ENCODE results near the gene LAMC3.

The LAMC3 gene

DNA sequence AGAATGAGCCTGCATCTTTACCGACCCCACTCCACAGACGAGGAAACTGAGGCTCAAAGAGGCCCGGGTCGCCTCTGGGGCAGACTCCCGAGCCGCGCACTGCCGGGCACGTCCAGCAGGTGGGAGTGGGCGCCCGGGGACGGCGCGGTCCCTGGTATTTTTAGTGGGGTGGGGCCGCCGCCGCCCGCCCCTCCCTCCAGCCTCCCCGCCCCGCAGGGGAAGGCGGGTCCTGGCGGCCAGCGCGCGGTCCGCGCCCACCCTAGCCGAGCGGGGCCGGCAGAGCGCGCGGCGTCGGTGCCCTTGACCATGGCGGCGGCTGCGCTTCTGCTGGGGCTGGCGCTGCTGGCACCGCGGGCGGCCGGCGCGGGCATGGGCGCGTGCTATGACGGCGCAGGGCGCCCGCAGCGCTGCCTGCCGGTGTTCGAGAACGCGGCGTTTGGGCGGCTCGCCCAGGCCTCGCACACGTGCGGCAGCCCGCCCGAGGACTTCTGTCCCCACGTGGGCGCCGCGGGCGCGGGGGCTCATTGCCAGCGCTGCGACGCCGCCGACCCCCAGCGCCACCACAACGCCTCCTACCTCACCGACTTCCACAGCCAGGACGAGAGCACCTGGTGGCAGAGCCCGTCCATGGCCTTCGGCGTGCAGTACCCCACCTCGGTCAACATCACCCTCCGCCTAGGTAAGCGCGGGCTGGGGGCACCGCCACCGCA, at the start of gene LAMC3:
Gene LAMC3 (plus strand): TSS at position 266 of the 710 bp plus-strand sequence. CDS start 41 bp downstream, at position 307.
- DNase-seq = no peak

DNA sequence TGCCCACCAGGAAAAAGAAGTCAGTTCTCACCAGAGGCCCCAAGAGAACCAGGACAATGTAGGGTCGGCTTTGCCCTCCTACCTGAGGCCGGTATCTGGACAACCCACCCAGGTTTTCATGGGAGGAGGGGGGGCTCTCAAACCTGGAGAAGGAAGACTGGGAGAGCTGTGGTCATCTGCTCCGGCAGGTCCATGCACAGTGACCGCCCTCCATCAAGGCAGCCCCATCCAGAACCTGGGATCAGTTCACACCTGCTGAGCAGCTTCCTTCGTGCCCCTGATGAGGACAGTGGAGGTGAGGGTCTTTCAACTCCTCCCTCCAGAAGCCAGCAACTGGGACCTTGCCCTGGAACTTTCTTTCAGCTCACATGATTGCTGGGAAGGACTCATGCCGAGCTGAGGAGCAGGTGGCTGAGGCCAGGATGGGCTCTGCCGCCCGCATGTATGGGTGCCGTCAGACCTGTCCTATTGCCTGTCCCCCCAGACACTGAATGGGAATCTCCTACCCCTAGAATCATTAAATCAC, 49.1 kb upstream of the LAMC3 start:
- DNase-seq = no peak

DNA sequence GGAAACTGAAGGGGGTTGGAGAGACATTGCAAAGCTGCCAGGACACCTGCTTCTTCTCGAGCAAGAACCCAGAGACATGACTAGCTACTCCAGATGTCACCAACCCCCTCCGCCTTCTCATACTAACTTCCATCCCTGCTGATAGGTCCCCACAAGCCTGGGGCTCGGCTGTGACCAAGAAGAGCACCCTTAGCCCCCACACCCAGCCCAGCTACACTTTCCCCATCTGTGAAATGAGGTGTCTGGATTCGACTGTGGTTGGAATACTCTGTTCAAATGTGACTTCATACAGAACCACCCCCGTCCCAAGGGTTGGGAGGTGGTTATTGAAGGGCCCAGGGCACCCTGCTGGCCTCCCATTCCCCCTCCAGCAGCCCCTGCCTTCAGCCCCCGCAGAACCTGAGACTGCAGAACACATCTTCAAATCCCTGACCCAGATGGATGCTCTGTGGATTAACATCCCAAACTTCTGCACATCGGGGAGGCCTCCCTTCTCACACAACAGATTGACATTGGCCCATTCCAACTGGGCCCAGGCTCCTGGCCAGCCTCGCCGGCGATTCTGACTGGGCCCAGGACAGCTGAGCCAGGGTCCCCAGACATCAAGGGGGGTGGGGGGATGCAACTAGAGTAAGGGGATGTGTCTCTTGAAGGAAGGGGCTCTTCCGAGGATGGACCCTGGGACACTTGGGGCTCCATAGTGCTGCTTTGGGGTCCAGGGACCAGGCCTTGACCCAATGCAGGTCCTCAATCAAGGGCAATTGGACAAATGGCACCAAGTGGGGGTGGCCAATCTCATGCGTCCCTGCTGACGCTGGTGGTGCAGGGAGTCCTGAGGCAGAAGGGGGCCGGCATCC, 48.2 kb upstream of the LAMC3 start:
- no peak for DNase-seq

DNA sequence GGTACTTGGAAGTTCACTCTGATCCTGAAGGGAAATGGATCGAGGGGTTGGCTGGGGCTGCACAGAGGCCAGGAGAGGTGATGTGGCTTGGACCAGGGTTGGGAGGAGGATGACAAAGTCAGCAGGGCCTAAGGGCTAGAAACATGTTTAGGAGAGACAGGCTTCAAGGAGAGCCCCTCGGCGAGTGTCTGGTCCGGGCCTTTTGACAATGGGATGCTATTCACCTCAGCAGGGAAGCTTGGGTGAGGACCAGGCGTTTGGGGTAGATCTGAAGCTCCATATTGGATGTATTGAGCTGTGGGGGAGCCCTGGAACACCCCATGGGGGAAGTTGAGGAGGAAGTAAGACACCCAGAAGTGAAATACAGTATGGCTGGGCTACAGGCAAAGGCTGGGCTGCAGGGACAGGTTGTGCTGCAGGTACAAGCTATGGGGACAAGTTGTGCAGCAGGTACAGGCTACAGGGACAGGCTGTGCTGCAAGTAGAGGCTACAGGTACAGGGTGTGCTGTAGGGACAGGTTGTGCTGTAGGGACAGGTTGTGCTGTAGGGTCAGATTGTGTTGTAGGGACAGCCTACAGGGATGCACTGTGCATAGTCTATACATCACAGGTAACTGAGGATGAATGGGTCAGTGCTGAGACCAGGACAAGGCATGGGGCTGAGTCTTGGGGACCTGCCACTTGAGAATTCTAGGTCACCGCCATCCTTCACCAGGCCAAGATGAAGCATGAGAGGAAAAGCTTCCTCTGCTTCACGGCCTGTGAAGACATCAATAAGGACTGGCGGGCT, 47.3 kb upstream of the LAMC3 start:
- no peak for DNase-seq

DNA sequence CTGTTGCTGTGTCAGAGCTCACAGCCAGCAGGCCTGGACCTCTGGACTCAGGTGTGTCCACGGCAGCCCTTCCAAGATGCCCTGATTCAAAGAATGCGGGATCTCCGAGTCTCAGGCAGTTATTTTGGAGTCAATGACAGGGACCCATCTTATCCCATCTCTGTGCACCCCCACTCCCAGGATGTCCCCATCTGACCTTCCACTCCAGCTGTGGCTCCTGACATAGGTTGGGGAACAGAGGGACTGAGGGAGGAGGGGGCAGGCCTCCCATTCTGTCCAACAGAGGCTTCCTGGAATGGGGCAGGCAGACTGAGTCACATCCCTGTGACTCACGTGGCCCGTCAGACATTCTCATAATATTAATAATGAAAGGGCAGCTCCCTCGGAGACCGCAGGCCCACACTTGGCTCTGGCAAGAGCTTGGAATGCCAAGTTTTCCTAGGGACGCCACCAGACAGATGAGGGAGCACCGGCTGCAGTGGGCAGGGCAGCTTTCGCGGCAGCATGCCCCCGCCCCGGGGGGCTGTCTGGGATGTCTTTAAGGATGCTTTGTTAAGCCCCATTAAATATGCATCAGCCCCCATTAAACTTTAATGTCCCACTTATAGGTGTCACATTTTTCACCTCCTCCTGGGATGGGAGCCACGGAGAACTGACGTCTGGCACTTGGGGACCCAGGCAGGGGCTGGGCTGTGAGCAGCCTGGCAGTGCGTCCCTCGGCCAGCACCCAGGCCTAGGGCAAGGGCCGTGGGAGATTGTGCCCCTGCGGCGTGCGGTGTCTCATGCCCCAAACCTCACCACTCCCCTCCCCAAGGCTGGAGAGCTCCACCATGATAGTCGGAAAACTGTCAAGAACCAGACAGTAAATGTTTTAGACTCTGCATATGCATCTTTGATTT, 46.3 kb upstream of the LAMC3 start:
- peak; percentile 97 for DNase-seq

DNA sequence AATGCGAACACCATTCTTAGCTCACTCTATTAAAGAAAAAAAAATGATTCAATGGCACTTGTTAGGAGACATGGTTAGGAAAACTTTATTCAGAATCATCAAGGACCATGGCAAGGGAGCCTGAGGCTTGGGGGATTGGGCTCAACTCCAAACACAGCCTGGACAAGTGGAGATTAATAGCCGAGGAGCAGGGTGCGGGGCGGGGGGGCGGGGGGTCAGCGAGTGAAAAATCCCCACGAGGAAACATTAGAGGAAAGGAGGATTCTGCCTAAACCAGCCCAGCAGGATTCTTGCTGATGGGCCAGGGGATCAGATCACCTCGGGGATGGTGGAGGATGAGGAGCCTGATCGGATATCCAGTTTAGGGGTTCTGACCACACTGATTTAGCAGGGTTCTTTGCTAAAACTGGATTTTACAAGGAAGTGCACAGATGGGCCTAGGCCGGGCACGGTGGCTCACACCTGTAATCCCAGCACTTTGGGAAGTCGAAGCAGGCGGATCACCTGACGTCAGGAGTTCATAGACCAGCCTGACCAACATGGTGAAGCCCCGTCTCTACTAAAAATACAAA, 45.6 kb upstream of the LAMC3 start:
- DNase-seq = no peak

DNA sequence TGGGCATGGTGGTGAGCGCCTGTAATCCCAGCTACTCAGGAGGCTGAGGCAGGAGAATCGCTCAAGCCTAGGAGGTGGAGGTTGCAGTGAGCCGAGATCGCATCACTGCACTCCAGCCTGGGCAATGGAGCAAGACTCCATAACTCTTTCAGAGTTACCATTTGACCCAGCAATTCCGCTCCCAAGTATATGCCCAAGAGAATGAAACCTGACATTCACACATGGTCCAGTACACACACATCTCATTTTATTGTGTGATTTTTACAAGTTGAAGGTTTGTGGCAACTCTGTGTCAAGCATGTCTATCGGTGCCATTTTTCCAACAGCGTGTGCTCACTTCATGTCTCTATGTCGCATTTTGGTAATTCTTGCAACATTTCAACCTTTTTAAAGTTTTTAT, 45.1 kb upstream of the LAMC3 start:
- no peak for DNase-seq

DNA sequence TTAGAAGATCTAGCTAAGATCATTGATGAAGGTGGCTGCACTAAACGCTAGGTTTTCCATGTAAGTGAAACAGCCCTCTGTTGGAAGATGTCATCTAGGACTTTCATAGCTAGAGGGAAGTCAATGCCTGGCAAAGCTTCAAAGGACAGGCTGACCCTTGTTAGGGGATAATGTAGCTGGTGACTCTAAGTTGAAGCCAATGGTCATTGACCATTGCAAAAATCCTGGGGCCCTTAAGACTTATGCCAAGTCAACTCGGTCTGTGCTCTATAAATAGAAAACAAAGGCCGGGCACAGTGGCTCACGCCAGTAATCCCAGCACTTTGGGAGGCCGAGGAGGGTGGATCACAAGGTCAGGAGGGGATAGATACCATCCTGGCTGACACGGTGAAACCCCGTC, 43.3 kb upstream of the LAMC3 start:
- no peak for DNase-seq

DNA sequence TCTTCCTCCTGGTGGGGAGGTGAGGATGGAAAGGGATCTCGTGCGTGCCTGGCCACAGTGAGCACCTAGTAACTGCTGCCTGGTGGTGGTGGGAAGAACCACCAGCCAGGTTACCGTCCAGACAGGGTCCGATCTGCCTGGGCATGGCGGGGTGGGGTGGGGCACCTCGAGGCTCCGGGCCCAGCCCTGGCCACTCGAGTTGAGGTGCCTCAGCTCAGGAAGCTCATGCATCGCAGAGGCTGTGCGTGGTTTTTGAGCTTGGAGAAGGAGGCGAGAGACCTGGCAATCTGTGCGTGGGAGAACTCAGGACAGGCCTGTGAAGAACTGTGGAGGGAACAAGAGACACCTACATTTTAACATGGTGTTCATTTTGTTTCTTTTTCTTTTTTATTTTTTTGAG, 38.9 kb upstream of the LAMC3 start:
- DNase-seq = no peak

DNA sequence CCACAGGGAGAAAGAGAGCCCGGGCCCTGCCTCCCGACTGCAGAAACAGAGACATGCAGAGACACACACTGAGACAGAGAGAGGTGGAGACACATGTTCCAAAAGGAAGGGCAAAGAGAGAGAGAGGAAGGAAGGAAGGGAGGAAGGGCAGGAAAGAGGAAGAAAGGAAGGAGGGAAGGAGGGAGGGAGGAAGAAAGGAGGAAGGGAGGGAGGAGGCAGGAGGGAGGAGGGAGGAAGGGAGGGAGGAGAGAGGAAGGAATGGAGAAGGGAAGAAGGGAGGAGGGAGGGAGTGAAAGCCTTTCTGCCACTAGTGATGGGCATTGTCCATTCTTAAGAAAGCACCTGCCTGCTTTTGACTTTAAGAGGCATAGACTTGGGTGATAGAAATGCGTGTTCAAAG, 38.1 kb upstream of the LAMC3 start:
- no peak for DNase-seq

DNA sequence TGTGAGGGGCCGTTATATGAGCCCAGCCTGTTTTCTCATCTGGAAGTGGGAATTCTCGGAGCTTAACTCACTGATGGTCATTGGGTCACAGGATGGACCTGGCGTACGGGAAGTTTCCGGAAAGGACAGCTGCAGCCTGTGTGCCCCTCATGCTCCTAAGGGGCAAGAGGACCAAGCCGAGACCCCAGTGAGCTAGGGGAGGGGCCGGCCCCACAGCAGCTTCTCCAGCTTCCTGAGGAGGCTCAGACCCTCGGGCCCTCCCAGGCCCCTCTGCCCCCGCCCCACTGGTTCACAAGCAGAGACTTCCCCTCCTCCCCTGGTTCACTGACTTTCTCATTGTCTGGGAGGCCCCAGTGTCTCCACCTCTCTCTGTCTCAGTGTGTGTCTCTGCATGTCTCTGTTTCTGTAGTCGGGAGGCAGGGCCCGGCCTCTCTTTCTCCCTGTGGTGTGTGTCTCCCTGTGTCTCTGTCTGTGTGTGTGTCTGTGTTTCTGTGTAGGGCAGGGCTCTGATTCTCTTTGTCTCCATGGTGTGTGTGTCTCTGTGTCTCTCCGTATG, 37.6 kb upstream of the LAMC3 start:
- no peak for DNase-seq

DNA sequence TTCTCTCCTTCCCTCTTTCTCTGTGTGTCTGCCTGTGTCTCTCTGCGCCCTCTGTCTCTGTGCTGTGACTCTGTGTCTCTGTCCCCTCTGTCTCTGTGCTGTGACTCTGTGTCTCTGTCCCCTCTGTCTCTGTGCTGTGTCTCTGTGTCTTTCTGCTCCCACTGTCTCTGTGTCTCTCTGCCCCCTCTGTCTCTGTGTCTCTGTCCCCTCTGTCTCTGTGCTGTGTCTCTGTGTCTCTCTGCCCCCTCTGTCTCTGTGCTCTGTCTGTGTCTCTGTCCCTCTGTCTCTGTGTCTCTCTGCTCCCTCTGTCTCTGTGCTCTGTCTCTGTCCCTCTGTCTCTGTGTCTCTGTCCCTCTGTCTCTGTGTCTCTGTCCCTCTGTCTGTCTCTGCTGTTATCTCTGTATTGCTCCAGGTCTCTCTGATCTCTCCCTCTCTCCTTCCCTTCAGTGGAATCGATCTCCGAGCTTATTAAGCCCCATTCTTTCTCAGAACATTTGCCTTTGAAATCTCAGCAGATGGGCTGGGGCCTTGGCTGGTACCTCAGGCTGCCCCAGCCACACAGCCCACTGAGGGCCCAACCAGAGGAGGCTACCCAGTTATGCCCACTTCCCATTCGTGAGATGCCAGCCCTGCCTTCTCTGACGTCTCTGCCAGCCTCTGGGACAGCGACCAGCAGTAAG, 36.6 kb upstream of the LAMC3 start:
- DNase-seq = no peak

DNA sequence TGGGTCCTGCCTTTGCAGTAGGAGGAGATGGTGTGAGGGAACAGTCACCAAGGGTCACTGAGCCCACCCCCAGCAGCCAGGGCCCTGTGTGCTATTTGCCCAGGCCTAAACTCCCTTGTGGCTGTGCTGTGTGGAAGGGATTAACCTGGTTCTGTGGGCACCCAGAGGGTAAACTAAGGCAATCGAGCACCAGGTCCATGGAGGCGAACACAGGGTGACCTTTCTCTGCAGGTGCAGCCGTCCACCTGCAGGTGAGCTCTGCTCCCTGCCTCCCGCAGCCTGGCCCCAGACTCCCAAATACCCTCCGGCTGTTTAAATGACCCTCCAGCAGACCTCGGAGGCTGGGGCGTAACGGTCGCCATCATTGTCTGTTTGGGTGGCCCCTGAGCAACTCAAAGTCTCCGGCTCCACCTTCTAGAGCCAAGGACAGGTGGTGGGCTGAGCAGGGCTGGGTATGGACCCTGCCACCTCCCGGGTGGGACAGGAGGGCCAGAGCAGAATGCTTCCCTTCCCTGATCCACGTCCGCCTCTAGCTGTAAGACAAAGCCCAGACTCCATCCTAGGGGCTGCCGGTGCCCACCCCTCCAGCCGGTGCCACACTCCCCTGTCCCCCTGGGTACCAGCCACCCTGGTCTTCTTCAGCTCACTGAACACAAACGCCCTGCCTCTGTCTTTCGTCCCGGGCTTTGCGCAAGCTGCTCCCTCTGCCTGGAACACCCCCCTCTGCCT, 35.9 kb upstream of the LAMC3 start:
- no peak for DNase-seq

DNA sequence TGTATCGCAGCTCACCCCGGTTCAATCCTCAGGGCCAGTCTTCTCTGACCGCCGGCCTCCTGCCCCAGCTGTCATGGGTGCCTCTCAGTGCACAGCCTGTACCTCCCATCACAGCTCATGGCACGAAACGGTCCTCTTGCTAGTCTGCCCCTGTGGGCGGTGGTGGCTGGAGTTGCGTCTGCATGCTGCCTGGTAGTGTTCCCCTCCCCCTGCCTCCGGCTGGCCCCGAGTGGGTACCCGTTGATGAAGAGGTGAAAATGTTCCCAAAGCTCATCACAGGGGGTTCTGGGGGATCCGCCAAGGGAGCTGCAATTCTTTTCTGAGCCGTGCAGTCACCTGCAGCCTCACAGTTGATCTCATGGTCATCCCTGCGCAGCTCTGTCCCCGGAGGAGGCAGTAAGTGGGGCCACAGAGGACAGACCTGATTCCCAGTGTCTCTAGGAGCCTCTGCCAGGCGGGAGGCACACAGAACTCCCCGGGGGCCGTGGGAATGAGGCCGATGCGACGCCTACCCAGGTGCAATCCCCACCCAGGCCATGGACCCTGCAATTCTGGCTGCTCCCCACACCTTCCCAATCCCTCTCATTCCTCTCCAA, 35.2 kb upstream of the LAMC3 start:
- DNase-seq = no peak

DNA sequence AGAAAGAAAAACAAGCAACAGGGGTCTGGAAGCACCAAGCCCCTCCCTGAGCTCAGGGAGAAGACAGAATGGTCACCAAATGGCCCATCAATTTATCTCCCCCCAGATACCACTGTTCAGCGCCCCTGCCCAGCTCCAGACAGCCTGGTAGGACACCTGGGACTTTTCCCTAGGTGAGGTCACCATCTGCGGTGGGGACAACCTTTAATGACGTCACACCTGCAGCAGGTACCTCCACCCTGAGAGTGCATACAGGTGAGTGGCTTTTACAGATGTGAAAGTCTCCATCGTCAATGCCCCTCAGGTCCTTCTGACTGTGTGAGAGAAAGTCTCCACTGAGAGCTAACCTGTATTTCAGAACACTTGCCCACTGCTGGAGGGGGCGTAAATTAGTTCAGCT, 34.3 kb upstream of the LAMC3 start:
- no peak for DNase-seq

DNA sequence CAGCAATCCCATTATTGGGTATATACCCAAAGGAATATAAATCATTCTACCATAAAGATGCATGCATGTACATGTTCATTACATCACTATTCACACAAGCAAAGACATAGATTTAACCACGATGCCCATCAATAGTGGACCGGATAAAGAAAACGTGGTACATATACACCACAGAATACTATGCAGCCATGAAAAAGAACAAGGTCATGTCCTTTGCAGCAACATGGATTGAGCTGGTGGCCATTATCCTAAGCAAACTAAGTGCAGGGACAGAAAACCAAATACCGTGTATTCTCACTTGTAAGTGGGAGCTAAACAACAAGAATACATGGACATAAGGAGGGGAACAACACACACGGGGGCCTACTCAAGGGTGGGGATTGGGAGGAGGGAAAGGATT, 33.8 kb upstream of the LAMC3 start:
- no peak for DNase-seq

DNA sequence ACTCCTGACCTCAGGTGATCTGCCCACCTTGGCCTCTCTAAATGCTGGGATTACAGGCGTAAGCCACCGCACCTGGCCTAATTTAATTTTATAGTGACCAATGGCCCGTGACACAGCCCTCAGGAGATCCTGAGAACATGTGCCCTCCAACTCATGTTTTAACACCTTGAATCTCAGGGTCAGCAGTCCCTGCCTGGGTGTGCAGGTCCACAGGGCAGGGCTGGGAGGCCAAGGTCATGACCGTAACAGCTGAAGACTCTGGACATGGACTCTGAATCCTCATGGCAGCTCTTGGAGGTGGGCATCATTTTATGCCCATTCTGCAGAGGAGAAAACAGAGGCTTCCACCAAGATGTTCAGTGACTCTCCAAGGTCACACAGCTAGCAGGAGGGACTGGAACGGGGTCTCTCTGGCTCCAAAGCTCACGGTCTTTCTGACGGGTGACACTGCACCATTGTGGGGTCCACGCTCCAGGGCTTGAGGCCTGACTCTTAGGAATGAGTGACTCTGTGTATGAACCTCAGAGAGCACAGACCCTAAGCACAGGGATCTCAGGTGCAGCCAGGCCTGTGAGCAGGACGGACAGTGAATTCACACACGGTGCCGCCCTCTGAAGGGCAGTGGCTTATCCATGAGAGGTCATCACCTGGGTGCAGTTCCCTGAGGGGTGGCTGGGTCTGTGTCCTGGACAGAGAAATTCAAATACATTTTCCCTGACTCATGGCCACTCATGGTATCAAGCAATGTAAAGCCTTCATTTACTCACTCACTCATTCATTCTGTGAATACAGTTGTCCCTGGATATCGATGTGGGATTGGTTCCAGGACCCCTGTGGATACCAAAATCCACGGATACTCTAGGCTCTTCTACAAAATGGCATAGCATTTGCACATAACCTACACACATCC, 32.8 kb upstream of the LAMC3 start:
- DNase-seq = no peak

DNA sequence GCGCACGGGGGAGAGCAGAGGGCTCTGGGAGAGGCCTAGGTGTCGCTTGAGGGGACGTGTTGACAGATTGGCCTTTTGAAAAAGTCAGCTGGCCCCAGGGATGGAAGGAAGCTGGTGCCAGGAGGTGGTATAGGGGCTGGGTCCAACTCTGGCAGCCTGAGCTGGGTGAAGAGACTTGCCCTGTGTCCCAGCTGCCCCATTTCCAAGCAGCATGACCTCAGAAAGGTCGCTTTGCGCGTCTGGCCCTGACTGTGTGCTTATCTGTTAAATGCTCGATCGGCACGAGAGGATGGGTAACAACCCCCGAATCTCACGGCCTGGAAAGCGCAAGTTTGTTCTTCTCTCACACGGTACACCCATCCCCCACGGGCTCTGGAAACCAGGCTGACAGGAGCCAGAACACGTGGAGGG, 31.2 kb upstream of the LAMC3 start:
- DNase-seq = no peak
